Measurements from ENCODE around the gene AKAP7.

The AKAP7 gene

GRCh38 chr6:131159578-131159977, 24.3 kb downstream of the AKAP7 start:
- TF ChIP-seq CTCF (IDR thresholded peaks at IDR 0.05; ENCODE audit: extremely low read depth, missing control alignments) = no peak
- DNase-seq (ENCODE audit: low spot score) = no peak

- TF ChIP-seq CTCF (IDR thresholded peaks at IDR 0.05; ENCODE audit: extremely low read depth, missing control alignments) = no peak
Observed at GRCh38 chr6:131160254-131160758, 25.0 kb downstream of the AKAP7 start.

GRCh38 chr6:131161987-131162386, 26.7 kb downstream of the AKAP7 start:
- no peak for DNase-seq (ENCODE audit: low spot score)
- no peak for TF ChIP-seq CTCF (IDR thresholded peaks at IDR 0.05; ENCODE audit: extremely low read depth, missing control alignments)

More at GRCh38 chr6:131160254-131160758, 25.0 kb downstream of the AKAP7 start:
- no peak for DNase-seq (ENCODE audit: low spot score)

- DNase-seq (ENCODE audit: low spot score) = no peak
- no peak for TF ChIP-seq CTCF (IDR thresholded peaks at IDR 0.05; ENCODE audit: extremely low read depth, missing control alignments)
Observed at GRCh38 chr6:131163886-131164285, 28.6 kb downstream of the AKAP7 start.

GRCh38 chr6:131164506-131164905, 29.2 kb downstream of the AKAP7 start:
- no peak for DNase-seq (ENCODE audit: low spot score)
- TF ChIP-seq CTCF (IDR thresholded peaks at IDR 0.05; ENCODE audit: extremely low read depth, missing control alignments) = no peak

- no peak for TF ChIP-seq CTCF (IDR thresholded peaks at IDR 0.05; ENCODE audit: extremely low read depth, missing control alignments)
Observed at GRCh38 chr6:131167773-131168172, 32.5 kb downstream of the AKAP7 start.

GRCh38 chr6:131169613-131170012, 34.3 kb downstream of the AKAP7 start:
- no peak for TF ChIP-seq CTCF (IDR thresholded peaks at IDR 0.05; ENCODE audit: extremely low read depth, missing control alignments)
- DNase-seq (ENCODE audit: low spot score) = no peak

More at GRCh38 chr6:131167773-131168172, 32.5 kb downstream of the AKAP7 start:
- no peak for DNase-seq (ENCODE audit: low spot score)
